ENCODE measurements around the gene NVL. TPM values are rescaled to one million over a fixed set of nuclear protein-coding genes. Genes with fewer than 3 reads are reported as not detected.
"Not testable (repeated sequence)": the region's sequence is repeated elsewhere in the genome, so short reads cannot be mapped to it uniquely, and the experiment has no call there.

NVL gene
- polyA plus RNA-seq, 12 donors: 16.1 to 55.0 (median 25.9) TPM; not detected in 1

GRCh38 chr1:224237119-224237881, 92.7 kb downstream of the NVL start:
- DNase-seq: no peak

GRCh38 chr1:224235813-224236493, 94.0 kb downstream of the NVL start:
- DNase-seq: no peak

- no peak for DNase-seq
These were observed 96.0 kb downstream of the NVL start for GRCh38 chr1:224234017-224234416.

- DNase-seq: no peak
These were observed 103.0 kb downstream of the NVL start for GRCh38 chr1:224226849-224227502.

GRCh38 chr1:224223819-224224714, 105.9 kb downstream of the NVL start:
- DNase-seq: no peak

- DNase-seq: no peak
These were observed 110.3 kb downstream of the NVL start for GRCh38 chr1:224219612-224220059.

- no peak for DNase-seq
These were observed 110.9 kb downstream of the NVL start for GRCh38 chr1:224219011-224219611.

GRCh38 chr1:224217655-224218623, 112.0 kb downstream of the NVL start:
- no peak for DNase-seq

GRCh38 chr1:224216382-224216781, 113.6 kb downstream of the NVL start:
- no peak for DNase-seq

- DNase-seq: no peak
These were observed 116.4 kb downstream of the NVL start for GRCh38 chr1:224213438-224214119.

GRCh38 chr1:224212618-224213061, 117.3 kb downstream of the NVL start:
- DNase-seq: peak; percentile 43

GRCh38 chr1:224211206-224211962, 118.6 kb downstream of the NVL start:
- DNase-seq: peak; percentile 60

- not testable (repeated sequence) for DNase-seq
These were observed 123.9 kb downstream of the NVL start for GRCh38 chr1:224205931-224206538.

- DNase-seq: no peak
These were observed 124.5 kb downstream of the NVL start for GRCh38 chr1:224205438-224205840.

GRCh38 chr1:224203243-224204016, 126.5 kb downstream of the NVL start:
- no peak for DNase-seq

- DNase-seq: no peak
These were observed 128.1 kb downstream of the NVL start for GRCh38 chr1:224201853-224202252.

- DNase-seq: no peak
These were observed 128.6 kb downstream of the NVL start for GRCh38 chr1:224201383-224201782.
